Measurements from ENCODE around the gene RSPRY1. TPM values are rescaled to one million over a fixed set of nuclear protein-coding genes. Genes with fewer than 3 reads are reported as not detected.

RSPRY1 gene
- total RNA-seq, 1 donor from 2014 or later = 46.6 TPM

GRCh38 chr16:57146040-57146647, 40.0 kb upstream of the RSPRY1 start:
- no peaks in the 10 kb centered on the region for H3K9me3 ChIP-seq (ENCODE audit: low read depth)
- no peak overlapping the region for H3K27ac Mint-ChIP-seq
- peaks cover 28% of the 10 kb centered on the region for H3K4me1 ChIP-seq
- H3K27me3 Mint-ChIP-seq (ENCODE audit: insufficient read depth, low read depth) = peaks cover 6% of the 10 kb centered on the region
- H3K27ac ChIP-seq = no peak overlapping the region
- peaks cover 22% of the 10 kb centered on the region for H3F3A ChIP-seq (ENCODE audit: low read depth)
- no peak for TF ChIP-seq CTCF (IDR thresholded peaks at IDR 0.05)
- no peak for TF ChIP-seq EZH2phosphoT487 (IDR thresholded peaks at IDR 0.05)
- TF ChIP-seq EZH2 (IDR thresholded peaks at IDR 0.05) = no peak
- H3K4me3 Mint-ChIP-seq = no peak overlapping the region
- no peaks in the 10 kb centered on the region for H3K36me3 ChIP-seq
- H3K27me3 ChIP-seq = no peaks in the 10 kb centered on the region
- no peak overlapping the region for H2AFZ ChIP-seq (replicated peaks)
- H3K79me2 ChIP-seq (ENCODE audit: low read depth) = no peaks in the 10 kb centered on the region
- DNase-seq (ENCODE audit: low spot score) = no peak
- no peak overlapping the region for H3K4me2 ChIP-seq
- H3K36me3 Mint-ChIP-seq = peaks cover 12% of the 10 kb centered on the region
- no peak overlapping the region for H3K4me3 ChIP-seq
- H3K9me3 Mint-ChIP-seq = no peaks in the 10 kb centered on the region
- H4K20me1 ChIP-seq (ENCODE audit: low read depth) = peaks cover 2% of the 10 kb centered on the region
- H3K9ac ChIP-seq = no peak overlapping the region
- peaks cover 73% of the 10 kb centered on the region for H3K4me1 Mint-ChIP-seq

GRCh38 chr16:57146735-57147134, 39.4 kb upstream of the RSPRY1 start:
- Mint-ChIP-seq H3K4me1 (peaks cover 77% of the 10 kb centered on the region), H3K36me3 (peaks cover 12% of the 10 kb centered on the region), H3K9me3 (no peaks in the 10 kb centered on the region), H3K4me3 (no peak overlapping the region), H3K27me3 (ENCODE audit: insufficient read depth, low read depth) (peaks cover 6% of the 10 kb centered on the region), H3K27ac (no peak overlapping the region)
- Histone ChIP-seq H3K27ac (no peak overlapping the region), H3K4me2 (no peak overlapping the region), H3K79me2 (ENCODE audit: low read depth) (no peaks in the 10 kb centered on the region), H3K9ac (no peak overlapping the region), H3K27me3 (no peaks in the 10 kb centered on the region), H3F3A (ENCODE audit: low read depth) (peaks cover 22% of the 10 kb centered on the region), H4K20me1 (ENCODE audit: low read depth) (peaks cover 7% of the 10 kb centered on the region), H2AFZ (replicated peaks) (no peak overlapping the region), H3K4me3 (no peak overlapping the region), H3K9me3 (ENCODE audit: low read depth) (no peaks in the 10 kb centered on the region), H3K4me1 (peaks cover 34% of the 10 kb centered on the region), H3K36me3 (no peaks in the 10 kb centered on the region)
- TF ChIP-seq EZH2 (IDR thresholded peaks at IDR 0.05) = no peak
- TF ChIP-seq CTCF (IDR thresholded peaks at IDR 0.05) = peak; percentile 36
- TF ChIP-seq EZH2phosphoT487 (IDR thresholded peaks at IDR 0.05) = no peak
- DNase-seq (ENCODE audit: low spot score) = peak; percentile 49

- peak; percentile 33 for DNase-seq (ENCODE audit: low spot score)
- Histone ChIP-seq H4K20me1 (ENCODE audit: low read depth) (peaks cover 12% of the 10 kb centered on the region), H3K9ac (no peak overlapping the region), H3K4me3 (no peak overlapping the region), H3K79me2 (ENCODE audit: low read depth) (no peaks in the 10 kb centered on the region), H3F3A (ENCODE audit: low read depth) (peaks cover 26% of the 10 kb centered on the region), H3K4me1 (peaks cover 39% of the 10 kb centered on the region), H3K36me3 (no peaks in the 10 kb centered on the region), H3K4me2 (peak overlapping the region; percentile 55), H3K27me3 (no peaks in the 10 kb centered on the region), H2AFZ (replicated peaks) (no peak overlapping the region), H3K9me3 (ENCODE audit: low read depth) (no peaks in the 10 kb centered on the region), H3K27ac (no peak overlapping the region)
- Mint-ChIP-seq H3K9me3 (no peaks in the 10 kb centered on the region), H3K36me3 (peaks cover 14% of the 10 kb centered on the region), H3K27ac (peak overlapping the region; percentile 34), H3K27me3 (ENCODE audit: insufficient read depth, low read depth) (peaks cover 6% of the 10 kb centered on the region), H3K4me1 (peaks cover 75% of the 10 kb centered on the region), H3K4me3 (peak overlapping the region; percentile 18)
- no peak for TF ChIP-seq EZH2 (IDR thresholded peaks at IDR 0.05)
- no peak for TF ChIP-seq CTCF (IDR thresholded peaks at IDR 0.05)
- TF ChIP-seq EZH2phosphoT487 (IDR thresholded peaks at IDR 0.05) = no peak
Measured at GRCh38 chr16:57147381-57148221, 38.5 kb upstream of the RSPRY1 start.

Data from neural progenitor cell (in vitro differentiated cells).